HCT116 (cell line): Measurements from ENCODE around the gene ITGB1BP1. TPM values are rescaled to one million over a fixed set of nuclear protein-coding genes. Genes with fewer than 3 reads are reported as not detected.

Source experiments
- ATAC-seq: fragments of 200-7000 bp; cut with Tn5 transposase; 2 replicates; pipeline ENCODE4 v1.9.1; 2020; ENCODE audit warnings: mild to moderate bottlenecking, moderate library complexity
- BruUV-seq: library from RNA; stranded (reverse); fragments of 400-500 nt; replicated peaks from 2 replicates; lab custom pipeline; 2021; lab: Mats Ljungman, UMichigan
- CTCF ChIA-PET: fragments of 300-600 bp; sonication (Branson Sonifier 250); formaldehyde crosslinking; loops from one replicate; lab custom pipeline; 2021; ENCODE audit warnings: antibody characterized with exemption; lab: Charles Lee
- POLR2A ChIA-PET: fragments of 300-600, 350-600 bp; sonication (Branson Sonifier 250); formaldehyde crosslinking; loops from one replicate; lab custom pipeline; 2021; ENCODE audit warnings: antibody characterized with exemption; lab: Charles Lee
- RAD21 ChIA-PET, 2 experiments: fragments of 300-600 bp; sonication (Branson Sonifier 250); formaldehyde crosslinking; loops; one replicate each; lab custom pipeline; 2023; ENCODE audit warnings: low total read pairs in 2 of 2; ENCODE audit not compliant: uncharacterized antibody in 2 of 2, unreplicated experiment in 2 of 2, low non-redundant PET in 1 of 2; lab: Charles Lee
- DNase-seq: peaks from one replicate; pipeline ENCODE4 v3.0.0-alpha.2; 2010; ENCODE audit warnings: low read depth, low spot score
- H2AFZ ChIP-seq: fragments of 200-600 bp; shearing (Covaris generic), sonication (generic); 2 replicates; pipeline ENCODE4 v1.6.1; 2017; ENCODE audit warnings: low read depth, mixed run types, mixed read lengths, antibody characterized with exemption, low read length; ENCODE audit not compliant: poor library complexity, severe bottlenecking
- H3K27ac ChIP-seq: 2 replicates; pipeline ENCODE4 v1.5.1; 2012; ENCODE audit warnings: low read depth, low read length
- H3K27me3 ChIP-seq: fragments of 200-600 bp; sonication (generic); 2 replicates; pipeline ENCODE4 v1.6.1; 2016; ENCODE audit warnings: mixed run types, low read length, mixed read lengths; ENCODE audit not compliant: insufficient read depth
- H3K36me3 ChIP-seq, 2 experiments: fragments of 200-500 bp in 1 of 2; fragments of 200-600 bp in 1 of 2; sonication (Bioruptor generic) in 1 of 2; sonication (generic) in 1 of 2; 2 replicates each; pipeline versions ENCODE4 v1.5.1 to v1.6.1; 2014 to 2016; ENCODE audit warnings: low read length in 2 of 2, inconsistent platforms in 1 of 2, mixed read lengths in 1 of 2, mixed run types in 1 of 2; ENCODE audit not compliant: insufficient read depth in 2 of 2, control insufficient read depth in 1 of 2
- H3K4me1 ChIP-seq, 2 experiments: fragments of 200-600 bp in 1 of 2; sonication (generic) in 1 of 2; 2 replicates each; pipeline versions ENCODE4 v1.5.1 to v1.6.1; 2012 to 2017; ENCODE audit warnings: low read length in 2 of 2, inconsistent platforms in 1 of 2, mild to moderate bottlenecking in 1 of 2, mixed read lengths in 1 of 2, mixed run types in 1 of 2, moderate library complexity in 1 of 2; ENCODE audit not compliant: insufficient read depth in 2 of 2, control insufficient read depth in 1 of 2
- H3K4me2 ChIP-seq: fragments of 200-600 bp; sonication (generic); 2 replicates; pipeline ENCODE4 v1.6.1; 2017; ENCODE audit warnings: mixed run types, low read length, mixed read lengths
- H3K4me3 ChIP-seq, 2 experiments: fragments of 200-600 bp in 1 of 2; sonication (generic) in 1 of 2; replicated peaks in 1 of 2; 2 replicates each; pipeline ENCODE4 v1.5.1; 2011 to 2016; ENCODE audit warnings: low read length in 2 of 2, control low read depth in 1 of 2, low read depth in 1 of 2, mild to moderate bottlenecking in 1 of 2, mixed read lengths in 1 of 2, mixed run types in 1 of 2
- H3K79me2 ChIP-seq: fragments of 200-600 bp; sonication (generic); 2 replicates; pipeline ENCODE4 v1.6.1; 2017; ENCODE audit warnings: mild to moderate bottlenecking, mixed run types, low read length, moderate library complexity, mixed read lengths; ENCODE audit not compliant: insufficient read depth
- H3K9ac ChIP-seq: fragments of 200-600 bp; sonication (generic); 2 replicates; pipeline ENCODE4 v1.6.1; 2016; ENCODE audit warnings: low read length, mixed read lengths
- H3K9me2 ChIP-seq: fragments of 200-600 bp; sonication (generic), shearing (Covaris generic); 2 replicates; pipeline ENCODE4 v1.6.1; 2017; ENCODE audit warnings: mixed run types, mild to moderate bottlenecking, moderate library complexity; ENCODE audit not compliant: insufficient read depth
- H3K9me3 ChIP-seq, 2 experiments: fragments of 200-500 bp in 1 of 2; fragments of 200-600 bp in 1 of 2; sonication (Bioruptor generic) in 1 of 2; sonication (generic) in 1 of 2; 2 replicates each; pipeline ENCODE4 v1.6.1; 2014 to 2017; ENCODE audit warnings: low read length in 2 of 2, mixed read lengths in 2 of 2, inconsistent platforms in 1 of 2, low read depth in 1 of 2, mild to moderate bottlenecking in 1 of 2, mixed run types in 1 of 2, moderate library complexity in 1 of 2; ENCODE audit not compliant: control insufficient read depth in 1 of 2, insufficient read depth in 1 of 2
- H4K20me1 ChIP-seq: fragments of 200-600 bp; sonication (generic), shearing (Covaris generic); 2 replicates; pipeline ENCODE4 v1.6.1; 2017; ENCODE audit warnings: mixed run types, mild to moderate bottlenecking, moderate library complexity; ENCODE audit not compliant: insufficient read depth
- ATF3 ChIP-seq: IDR thresholded peaks from 2 replicates; pipeline ENCODE4 v1.6.1; 2012
- CBX3 ChIP-seq: IDR thresholded peaks from 2 replicates; pipeline ENCODE4 v1.6.1; 2012; ENCODE audit warnings: low read depth
- CEBPB ChIP-seq: IDR thresholded peaks from 2 replicates; pipeline ENCODE4 v1.6.1; 2012; ENCODE audit warnings: low read depth
- CTCF ChIP-seq, 3 experiments: fragments of 200-600 bp in 1 of 3; sonication (generic) in 1 of 3; IDR thresholded peaks in 2 of 3; conservative IDR thresholded peaks in 1 of 3; 2 replicates each; pipeline ENCODE4 v1.5.1; 2012 to 2017; ENCODE audit warnings: low read depth in 2 of 3, low read length in 2 of 3, antibody characterized with exemption in 1 of 3, borderline replicate concordance in 1 of 3, control low read depth in 1 of 3, mild to moderate bottlenecking in 1 of 3, mixed read lengths in 1 of 3, mixed run types in 1 of 3, moderate library complexity in 1 of 3; ENCODE audit not compliant: insufficient read depth in 1 of 3
- ELF1 ChIP-seq: IDR thresholded peaks from 2 replicates; pipeline ENCODE4 v1.6.1; 2012; ENCODE audit warnings: low read depth, borderline replicate concordance
- EZH2phosphoT487 ChIP-seq: fragments of 200-600 bp; IDR thresholded peaks from 2 replicates; pipeline ENCODE4 v1.6.1; 2018; ENCODE audit warnings: antibody characterized with exemption, borderline replicate concordance
- FOSL1 ChIP-seq: IDR thresholded peaks from 2 replicates; pipeline ENCODE4 v1.6.1; 2012; ENCODE audit warnings: low read depth
- JUND ChIP-seq: IDR thresholded peaks from 2 replicates; pipeline ENCODE4 v1.6.1; 2012
- RAD21 ChIP-seq: IDR thresholded peaks from 2 replicates; pipeline ENCODE4 v1.6.1; 2012; ENCODE audit warnings: low read depth, mild to moderate bottlenecking
- SIN3A ChIP-seq: IDR thresholded peaks from 2 replicates; pipeline ENCODE4 v1.6.1; 2012; ENCODE audit warnings: low read depth
- SP1 ChIP-seq: IDR thresholded peaks from 2 replicates; pipeline ENCODE4 v1.6.1; 2012; ENCODE audit warnings: low read depth
- SRF ChIP-seq: IDR thresholded peaks from 2 replicates; pipeline ENCODE4 v1.6.1; 2012; ENCODE audit warnings: low read depth
- TCF7L2 ChIP-seq: IDR thresholded peaks from 2 replicates; pipeline ENCODE4 v1.7.0; 2011; ENCODE audit warnings: borderline replicate concordance, inconsistent platforms; ENCODE audit not compliant: insufficient read depth, insufficient read length; ENCODE audit errors: extremely low read depth
- YY1 ChIP-seq: IDR thresholded peaks from 2 replicates; pipeline ENCODE4 v1.6.1; 2011; ENCODE audit warnings: low read length, low read depth, moderate library complexity, mild to moderate bottlenecking; ENCODE audit not compliant: insufficient replicate concordance; ENCODE audit errors: extremely low read depth
- ZBTB33 ChIP-seq: IDR thresholded peaks from 2 replicates; pipeline ENCODE4 v1.6.1; 2011; ENCODE audit warnings: mild to moderate bottlenecking, low read length, moderate library complexity; ENCODE audit not compliant: insufficient replicate concordance; ENCODE audit errors: extremely low read depth
- ZNF274 ChIP-seq: fragments of 200-500 bp; sonication (Bioruptor generic); IDR thresholded peaks from 2 replicates; pipeline ENCODE4 v1.6.1; 2014; ENCODE audit warnings: mild to moderate bottlenecking, low read depth, low read length, inconsistent platforms
- intact Hi-C: fragments of 100-400 bp; cut with micrococcal nuclease; formaldehyde crosslinking; loops from 2 replicates; pipeline ENCODE4 v1.10.0; 2022
- total RNA-seq: library from RNA; stranded (reverse); gene quantifications from one replicate; pipeline ENCODE4 v1.2.1, GENCODE V29; 2021; ENCODE audit not compliant: unreplicated experiment

ITGB1BP1 gene
- total RNA-seq, 1 experiment from 2014 or later = 86.9 TPM

- TF ChIP-seq CTCF (IDR thresholded peaks at IDR 0.05 in 2 of 3, conservative IDR thresholded peaks at IDR 0.05 in 1 of 3; ENCODE audit: borderline replicate concordance in 1 of 3, insufficient read depth in 1 of 3, low read depth in 2 of 3, low read length in 2 of 3) = no peak
- TF ChIP-seq CEBPB = no peak
- TF ChIP-seq ELF1 = no peak
- TF ChIP-seq CBX3 = no peak
- TF ChIP-seq SIN3A = no peak
Measured at GRCh38 chr2:9418746-9419145, 4.6 kb downstream of the ITGB1BP1 start (continued).

- Histone ChIP-seq H3K9me3 (no peaks in the 10 kb centered on the region), H3K79me2 (peaks cover 50% of the 10 kb centered on the region), H3K9me2 (no peaks in the 10 kb centered on the region), H3K9ac (no peak overlapping the region), H3K4me3 (no peak overlapping the region), H3K4me2 (no peak overlapping the region), H3K27ac (no peak overlapping the region), H3K4me1 (peaks cover 5 to 11% of the 10 kb centered on the region in 2 experiments; a peak in 3 of 4 replicates), H4K20me1 (no peaks in the 10 kb centered on the region), H3K36me3 (peaks cover 0 to 4% of the 10 kb centered on the region in 2 experiments; a peak in 1 of 4 replicates), H2AFZ (no peak overlapping the region), H3K27me3 (no peaks in the 10 kb centered on the region)
- no peak for TF ChIP-seq YY1
- TF ChIP-seq CBX3 = no peak
- TF ChIP-seq FOSL1 = no peak
- no peak for TF ChIP-seq SP1
- no peak for TF ChIP-seq TCF7L2
- no peak for TF ChIP-seq RAD21
- TF ChIP-seq SRF = no peak
- TF ChIP-seq JUND = no peak
- no peak for TF ChIP-seq SIN3A
- no peak for TF ChIP-seq ATF3
- TF ChIP-seq EZH2phosphoT487 = no peak
- TF ChIP-seq ZBTB33 = no peak
- TF ChIP-seq ZNF274 = no peak
- TF ChIP-seq CTCF (IDR thresholded peaks at IDR 0.05 in 2 of 3, conservative IDR thresholded peaks at IDR 0.05 in 1 of 3; ENCODE audit: borderline replicate concordance in 1 of 3, insufficient read depth in 1 of 3, low read depth in 2 of 3, low read length in 2 of 3) = no peak
- ChIA-PET RAD21 (no interaction called here), POLR2A (no interaction called here), CTCF (no interaction called here)
- DNase-seq = no peak
- no TSS peak for BruUV-seq
- intact Hi-C loops = no loop called here
- no peak for ATAC-seq
Measured at GRCh38 chr2:9417725-9418124, 5.6 kb downstream of the ITGB1BP1 start.
